GM12873 (cell line): ENCODE results near the gene SPC25.

Source experiments
- CTCF ChIP-seq: IDR thresholded peaks from 2 replicates; pipeline ENCODE4 v1.5.1; 2012; ENCODE audit warnings: low read depth, mild to moderate bottlenecking, moderate library complexity, low read length, control low read depth; ENCODE audit not compliant: insufficient read depth; ENCODE audit errors: missing control alignments

SPC25 gene

GRCh38 chr2:168874368-168875054, 15.7 kb downstream of the SPC25 start:
- no peak for TF ChIP-seq CTCF

- TF ChIP-seq CTCF: no peak
Measured at GRCh38 chr2:168858146-168858545, 32.1 kb downstream of the SPC25 start.

GRCh38 chr2:168855601-168856000, 34.6 kb downstream of the SPC25 start:
- no peak for TF ChIP-seq CTCF

- TF ChIP-seq CTCF: no peak
Measured at GRCh38 chr2:168854651-168855050, 35.6 kb downstream of the SPC25 start.

- TF ChIP-seq CTCF: no peak
Measured at GRCh38 chr2:168853471-168853870, 36.8 kb downstream of the SPC25 start.

GRCh38 chr2:168852481-168852880, 37.7 kb downstream of the SPC25 start:
- TF ChIP-seq CTCF: no peak

- TF ChIP-seq CTCF: no peak
Measured at GRCh38 chr2:168851674-168852320, 38.4 kb downstream of the SPC25 start.
